Uterus (tissue), 2 donors: ENCODE data around the gene TMX3.

ENCODE experiments used
- POLR2A ChIP-seq, 2 donors: fragments of 450-650 bp; IDR thresholded peaks; one replicate each; pipeline ENCODE4 v1.6.1; 2016; ENCODE audit warnings: antibody characterized with exemption in 2 of 2, mild to moderate bottlenecking in 1 of 2, moderate library complexity in 1 of 2
- TF ChIP-seq, protein P1 (sequence below), 4 experiments: fragments of 200-600 bp in 2 of 4; fragments of 450-650 bp in 2 of 4; sonication (generic) in 2 of 4; IDR thresholded peaks; one replicate each; pipeline ENCODE4 v1.5.1; 2016 to 2019; ENCODE audit warnings: antibody characterized with exemption in 4 of 4, mild to moderate bottlenecking in 2 of 4, moderate library complexity in 1 of 4

GRCh38 chr18:68713796-68714195 lies 1.1 kb downstream of the TMX3 start:
- no peak for TF ChIP-seq POLR2A (IDR thresholded peaks at IDR 0.05)
- TF ChIP-seq, protein P1, sequence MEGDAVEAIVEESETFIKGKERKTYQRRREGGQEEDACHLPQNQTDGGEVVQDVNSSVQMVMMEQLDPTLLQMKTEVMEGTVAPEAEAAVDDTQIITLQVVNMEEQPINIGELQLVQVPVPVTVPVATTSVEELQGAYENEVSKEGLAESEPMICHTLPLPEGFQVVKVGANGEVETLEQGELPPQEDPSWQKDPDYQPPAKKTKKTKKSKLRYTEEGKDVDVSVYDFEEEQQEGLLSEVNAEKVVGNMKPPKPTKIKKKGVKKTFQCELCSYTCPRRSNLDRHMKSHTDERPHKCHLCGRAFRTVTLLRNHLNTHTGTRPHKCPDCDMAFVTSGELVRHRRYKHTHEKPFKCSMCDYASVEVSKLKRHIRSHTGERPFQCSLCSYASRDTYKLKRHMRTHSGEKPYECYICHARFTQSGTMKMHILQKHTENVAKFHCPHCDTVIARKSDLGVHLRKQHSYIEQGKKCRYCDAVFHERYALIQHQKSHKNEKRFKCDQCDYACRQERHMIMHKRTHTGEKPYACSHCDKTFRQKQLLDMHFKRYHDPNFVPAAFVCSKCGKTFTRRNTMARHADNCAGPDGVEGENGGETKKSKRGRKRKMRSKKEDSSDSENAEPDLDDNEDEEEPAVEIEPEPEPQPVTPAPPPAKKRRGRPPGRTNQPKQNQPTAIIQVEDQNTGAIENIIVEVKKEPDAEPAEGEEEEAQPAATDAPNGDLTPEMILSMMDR (IDR thresholded peaks at IDR 0.05) = no peak
